Smooth muscle cell (in vitro differentiated cells): Measurements from ENCODE around the gene C1orf56. TPM values are rescaled to one million over a fixed set of nuclear protein-coding genes. Genes with fewer than 3 reads are reported as not detected.

Experiments used
- DNase-seq: peaks from one replicate; lab custom pipeline; 2025; ENCODE audit not compliant: unreplicated experiment; lab: John Stamatoyannopoulos, UW
- H2AFZ ChIP-seq: fragments of 200-600 bp; sonication (generic); 2 replicates; pipeline ENCODE4 v1.6.0; 2016; ENCODE audit warnings: antibody characterized with exemption, low read depth, mild to moderate bottlenecking
- H3F3A ChIP-seq: fragments of 200-600 bp; sonication (generic); 2 replicates; pipeline ENCODE4 v1.6.0; 2017; ENCODE audit warnings: antibody characterized with exemption, low read depth
- H3K27ac ChIP-seq: fragments of 200-600 bp; sonication (generic); 2 replicates; pipeline ENCODE4 v1.5.1; 2016; ENCODE audit warnings: low read depth, mild to moderate bottlenecking
- H3K27me3 ChIP-seq: fragments of 200-600 bp; sonication (generic); 2 replicates; pipeline ENCODE4 v1.6.1; 2016; ENCODE audit warnings: low read depth, mild to moderate bottlenecking
- H3K36me3 ChIP-seq: fragments of 200-600 bp; sonication (generic); 2 replicates; pipeline ENCODE4 v1.5.1; 2016; ENCODE audit warnings: low read depth
- H3K4me1 ChIP-seq: fragments of 200-600 bp; sonication (generic); 2 replicates; pipeline ENCODE4 v1.5.1; 2016; ENCODE audit warnings: low read depth
- H3K4me2 ChIP-seq: fragments of 200-600 bp; sonication (generic); 2 replicates; pipeline ENCODE4 v1.6.0; 2016; ENCODE audit warnings: mild to moderate bottlenecking
- H3K4me3 ChIP-seq: fragments of 200-600 bp; sonication (generic); 2 replicates; pipeline ENCODE4 v1.5.1; 2016; ENCODE audit warnings: mild to moderate bottlenecking
- H3K79me2 ChIP-seq: fragments of 200-600 bp; sonication (generic); 2 replicates; pipeline ENCODE4 v1.6.0; 2016; ENCODE audit warnings: low read depth, mild to moderate bottlenecking
- H3K9ac ChIP-seq: fragments of 200-600 bp; sonication (generic); 2 replicates; pipeline ENCODE4 v1.6.0; 2016; ENCODE audit warnings: low read depth
- H3K9me3 ChIP-seq: fragments of 200-600 bp; sonication (generic); replicated peaks from 2 replicates; pipeline ENCODE4 v1.5.1; 2016; ENCODE audit warnings: low read depth
- H4K20me1 ChIP-seq: fragments of 200-600 bp; sonication (generic); 2 replicates; pipeline ENCODE4 v1.6.0; 2016; ENCODE audit warnings: low read depth
- WGBS: methylation state at CpG from one replicate; pipeline ENCODE4 v1.1.7; 2016; ENCODE audit warnings: low lambda C conversion rate; 5-methylcytosine and 5-hydroxymethylcytosine counted together
- polyA plus RNA-seq: library from polyadenylated mRNA; unstranded; fragments of >200 nt; fragmentation: Nextera tagmentation; extraction: Ambion mirVana; gene quantifications from 2 replicates; pipeline ENCODE4 v1.2.1, GENCODE V29; 2016
- total RNA-seq: library from RNA; depleted of rRNA; stranded (reverse); fragments of >200 nt; gene quantifications from 2 replicates; pipeline ENCODE4 v1.2.3, GENCODE V29; 2014
- TF ChIP-seq, protein P1 (sequence below): fragments of 200-600 bp; sonication (generic); IDR thresholded peaks from 2 replicates; pipeline ENCODE4 v1.5.1; 2017; ENCODE audit warnings: borderline replicate concordance, mild to moderate bottlenecking, antibody characterized with exemption; ENCODE audit not compliant: insufficient read depth, poor library complexity, severe bottlenecking

The C1orf56 gene
- total and polyA plus RNA-seq, 2 experiments from 2014 or later = 1.6 to 4.4 TPM

DNA sequence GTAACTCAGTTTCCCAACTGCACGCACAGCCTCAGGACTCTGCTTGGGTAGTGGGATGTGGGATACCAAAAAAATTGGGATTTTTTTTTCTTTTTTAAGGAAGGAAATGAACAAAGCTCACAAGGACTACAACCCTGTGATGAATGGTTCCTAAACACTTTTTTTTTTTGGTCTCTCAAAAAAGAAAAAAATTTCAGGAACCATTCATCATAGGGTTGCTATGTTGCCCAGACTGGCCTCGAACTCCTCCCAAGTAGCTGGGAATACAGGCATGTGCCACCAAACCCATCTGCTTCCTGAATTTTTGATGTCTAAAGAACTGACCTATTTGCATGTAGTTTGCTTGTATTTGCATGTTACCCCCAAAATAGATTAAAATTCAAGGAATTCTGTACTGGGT lies 47.6 kb upstream of the C1orf56 start:
- Histone ChIP-seq H2AFZ (no peak overlapping the region), H3K27me3 (no peaks in the 10 kb centered on the region), H3K4me3 (no peak overlapping the region), H4K20me1 (no peaks in the 10 kb centered on the region), H3K27ac (peak overlapping the region; percentile 70), H3K79me2 (no peaks in the 10 kb centered on the region), H3F3A (peaks cover 11% of the 10 kb centered on the region), H3K4me2 (peak overlapping the region; percentile 77), H3K36me3 (no peaks in the 10 kb centered on the region), H3K9ac (no peak overlapping the region), H3K9me3 (no peaks in the 10 kb centered on the region), H3K4me1 (peaks cover 3% of the 10 kb centered on the region)
- 98% methylated on average over 2 of the region's 2 CpGs for WGBS
- no peak for DNase-seq
- TF ChIP-seq, protein P1, sequence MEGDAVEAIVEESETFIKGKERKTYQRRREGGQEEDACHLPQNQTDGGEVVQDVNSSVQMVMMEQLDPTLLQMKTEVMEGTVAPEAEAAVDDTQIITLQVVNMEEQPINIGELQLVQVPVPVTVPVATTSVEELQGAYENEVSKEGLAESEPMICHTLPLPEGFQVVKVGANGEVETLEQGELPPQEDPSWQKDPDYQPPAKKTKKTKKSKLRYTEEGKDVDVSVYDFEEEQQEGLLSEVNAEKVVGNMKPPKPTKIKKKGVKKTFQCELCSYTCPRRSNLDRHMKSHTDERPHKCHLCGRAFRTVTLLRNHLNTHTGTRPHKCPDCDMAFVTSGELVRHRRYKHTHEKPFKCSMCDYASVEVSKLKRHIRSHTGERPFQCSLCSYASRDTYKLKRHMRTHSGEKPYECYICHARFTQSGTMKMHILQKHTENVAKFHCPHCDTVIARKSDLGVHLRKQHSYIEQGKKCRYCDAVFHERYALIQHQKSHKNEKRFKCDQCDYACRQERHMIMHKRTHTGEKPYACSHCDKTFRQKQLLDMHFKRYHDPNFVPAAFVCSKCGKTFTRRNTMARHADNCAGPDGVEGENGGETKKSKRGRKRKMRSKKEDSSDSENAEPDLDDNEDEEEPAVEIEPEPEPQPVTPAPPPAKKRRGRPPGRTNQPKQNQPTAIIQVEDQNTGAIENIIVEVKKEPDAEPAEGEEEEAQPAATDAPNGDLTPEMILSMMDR = no peak

DNA sequence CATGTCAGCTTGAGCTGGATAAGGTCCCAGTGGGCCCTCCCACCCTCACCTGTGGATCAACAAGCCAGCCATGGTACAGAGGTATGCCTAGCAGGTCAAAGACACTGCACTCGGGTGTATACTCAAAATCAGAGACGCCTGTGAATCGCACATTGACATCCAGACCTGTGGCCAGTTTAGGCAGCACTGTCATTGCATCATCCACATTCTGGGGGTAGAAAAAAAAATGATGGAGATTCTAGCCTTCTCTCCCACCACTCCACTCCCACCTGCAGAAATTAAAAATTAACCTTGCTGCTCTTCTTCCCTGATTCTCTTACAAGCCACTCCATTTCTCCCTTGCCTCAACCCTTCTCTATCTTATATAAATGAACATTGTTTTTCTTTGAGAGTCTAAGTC lies 47.1 kb upstream of the C1orf56 start:
- H3K27me3 ChIP-seq = no peaks in the 10 kb centered on the region
- H3K4me3 ChIP-seq = no peak overlapping the region
- DNase-seq = no peak
- H3K4me2 ChIP-seq = no peak overlapping the region
- no peak overlapping the region for H3K27ac ChIP-seq
- 94% methylated on average over 3 of the region's 3 CpGs for whole genome bisulfite sequencing
- peaks cover 5% of the 10 kb centered on the region for H3K4me1 ChIP-seq
- H3K9me3 ChIP-seq = no peaks in the 10 kb centered on the region
- H3F3A ChIP-seq = peaks cover 11% of the 10 kb centered on the region
- H3K36me3 ChIP-seq = no peaks in the 10 kb centered on the region
- H3K79me2 ChIP-seq = no peaks in the 10 kb centered on the region
- no peaks in the 10 kb centered on the region for H4K20me1 ChIP-seq
- TF ChIP-seq, protein P1 = no peak
- H2AFZ ChIP-seq = no peak overlapping the region
- no peak overlapping the region for H3K9ac ChIP-seq

DNA sequence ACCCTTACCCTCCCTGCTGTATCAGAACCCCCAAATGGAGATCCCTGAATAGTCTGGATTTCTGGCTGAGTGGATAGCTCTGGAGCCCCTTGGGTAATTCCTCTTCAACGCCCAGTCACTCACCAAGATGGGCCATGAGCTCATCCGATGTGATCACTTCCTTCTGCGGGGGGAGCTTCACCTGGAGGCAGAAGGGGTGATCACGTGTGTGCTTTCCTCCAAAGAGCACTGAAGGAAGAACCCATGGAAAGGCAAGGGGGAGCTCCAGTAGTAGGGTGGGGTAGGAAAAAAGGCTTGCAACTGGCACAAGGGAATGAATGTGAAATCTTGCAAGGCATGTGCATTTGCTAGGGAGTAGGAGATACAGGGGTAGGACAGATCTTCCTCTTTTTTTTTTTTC lies 45.9 kb upstream of the C1orf56 start:
- TF ChIP-seq, protein P1 = no peak
- no peaks in the 10 kb centered on the region for H3K36me3 ChIP-seq
- peaks cover 15% of the 10 kb centered on the region for H3K4me1 ChIP-seq
- peaks cover 11% of the 10 kb centered on the region for H3F3A ChIP-seq
- 94% methylated on average over 4 of the region's 4 CpGs for WGBS
- no peak for DNase-seq
- H3K79me2 ChIP-seq = no peaks in the 10 kb centered on the region
- no peak overlapping the region for H3K4me2 ChIP-seq
- H3K9me3 ChIP-seq = no peaks in the 10 kb centered on the region
- H2AFZ ChIP-seq = no peak overlapping the region
- H4K20me1 ChIP-seq = no peaks in the 10 kb centered on the region
- no peaks in the 10 kb centered on the region for H3K27me3 ChIP-seq
- H3K4me3 ChIP-seq = no peak overlapping the region
- H3K27ac ChIP-seq = no peak overlapping the region
- no peak overlapping the region for H3K9ac ChIP-seq

DNA sequence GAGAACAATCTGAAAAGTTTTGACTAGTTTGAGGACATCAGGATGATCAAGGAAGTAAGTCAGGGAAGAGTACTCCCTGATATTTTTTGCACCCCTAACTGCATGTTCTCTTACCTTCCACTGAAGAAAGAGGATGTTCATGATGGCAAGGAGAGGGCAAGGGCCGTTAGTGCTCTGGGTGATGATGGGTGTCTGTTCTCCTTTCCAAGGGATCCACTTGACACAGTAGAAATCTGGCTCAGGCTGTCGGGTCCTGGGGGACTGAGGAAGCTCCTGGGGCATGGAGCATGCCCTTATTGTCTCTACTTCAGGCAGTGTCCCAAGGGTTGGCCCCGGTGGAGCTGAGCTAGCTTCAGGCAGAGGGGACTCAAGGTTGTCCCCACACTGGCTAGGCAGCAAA lies 45.5 kb upstream of the C1orf56 start:
- no peak overlapping the region for H3K9ac ChIP-seq
- H4K20me1 ChIP-seq = no peaks in the 10 kb centered on the region
- no peak overlapping the region for H2AFZ ChIP-seq
- H3K4me1 ChIP-seq = peaks cover 15% of the 10 kb centered on the region
- 93% methylated on average over 3 of the region's 3 CpGs for WGBS
- H3F3A ChIP-seq = peaks cover 11% of the 10 kb centered on the region
- H3K27me3 ChIP-seq = no peaks in the 10 kb centered on the region
- H3K27ac ChIP-seq = no peak overlapping the region
- TF ChIP-seq, protein P1 = no peak
- no peak overlapping the region for H3K4me2 ChIP-seq
- DNase-seq = no peak
- H3K4me3 ChIP-seq = no peak overlapping the region
- H3K79me2 ChIP-seq = no peaks in the 10 kb centered on the region
- H3K36me3 ChIP-seq = no peaks in the 10 kb centered on the region
- no peaks in the 10 kb centered on the region for H3K9me3 ChIP-seq
